ENCODE measurements around the gene POC1A.
"Not testable (repeated sequence)": the region's sequence is repeated elsewhere in the genome, so short reads cannot be mapped to it uniquely, and the experiment has no call there.

POC1A gene

GRCh38 chr3:52037291-52037690 is 116.9 kb downstream of the POC1A start:
- in situ Hi-C loops (cut with MboI; ENCODE audit: low pct_unique_long_range_greater_than_20kb, low sequenced_read_pairs, unreplicated experiment): no loop called here

GRCh38 chr3:52036829-52037228 is 117.4 kb downstream of the POC1A start:
- in situ Hi-C loops (cut with MboI; ENCODE audit: low pct_unique_long_range_greater_than_20kb, low sequenced_read_pairs, unreplicated experiment): no loop called here

More at GRCh38 chr3:52037291-52037690, 116.9 kb downstream of the POC1A start:
- DNase-seq (ENCODE audit: low spot score): no peak
- no peak for TF ChIP-seq CTCF (IDR thresholded peaks at IDR 0.05; ENCODE audit: extremely low read depth, insufficient read depth, missing control alignments)

GRCh38 chr3:52036222-52036694 is 118.0 kb downstream of the POC1A start:
- DNase-seq (ENCODE audit: low spot score): no peak
- TF ChIP-seq CTCF (IDR thresholded peaks at IDR 0.05; ENCODE audit: extremely low read depth, insufficient read depth, missing control alignments): no peak
- in situ Hi-C loops (cut with MboI; ENCODE audit: low pct_unique_long_range_greater_than_20kb, low sequenced_read_pairs, unreplicated experiment): no loop called here

More at GRCh38 chr3:52036829-52037228, 117.4 kb downstream of the POC1A start:
- no peak for TF ChIP-seq CTCF (IDR thresholded peaks at IDR 0.05; ENCODE audit: extremely low read depth, insufficient read depth, missing control alignments)
- no peak for DNase-seq (ENCODE audit: low spot score)

GRCh38 chr3:52034651-52035050 is 119.6 kb downstream of the POC1A start:
- no peak for DNase-seq (ENCODE audit: low spot score)
- in situ Hi-C loops (cut with MboI; ENCODE audit: low pct_unique_long_range_greater_than_20kb, low sequenced_read_pairs, unreplicated experiment): no loop called here
- TF ChIP-seq CTCF (IDR thresholded peaks at IDR 0.05; ENCODE audit: extremely low read depth, insufficient read depth, missing control alignments): no peak

GRCh38 chr3:52034212-52034611 is 120.0 kb downstream of the POC1A start:
- no peak for TF ChIP-seq CTCF (IDR thresholded peaks at IDR 0.05; ENCODE audit: extremely low read depth, insufficient read depth, missing control alignments)
- in situ Hi-C loops (cut with MboI; ENCODE audit: low pct_unique_long_range_greater_than_20kb, low sequenced_read_pairs, unreplicated experiment): no loop called here
- DNase-seq (ENCODE audit: low spot score): no peak

- DNase-seq (ENCODE audit: low spot score); in situ Hi-C loops (cut with MboI; ENCODE audit: low pct_unique_long_range_greater_than_20kb, low sequenced_read_pairs, unreplicated experiment): not testable (repeated sequence)
These were observed 120.5 kb downstream of the POC1A start for GRCh38 chr3:52033748-52034147.

GRCh38 chr3:52032702-52033408 is 121.4 kb downstream of the POC1A start:
- TF ChIP-seq CTCF (IDR thresholded peaks at IDR 0.05; ENCODE audit: extremely low read depth, insufficient read depth, missing control alignments): no peak
- no peak for DNase-seq (ENCODE audit: low spot score)
- in situ Hi-C loops (cut with MboI; ENCODE audit: low pct_unique_long_range_greater_than_20kb, low sequenced_read_pairs, unreplicated experiment): no loop called here
